CD4-positive, alpha-beta T cell (primary cell): ENCODE measurements around the gene DDTL. TPM values are rescaled to one million over a fixed set of nuclear protein-coding genes. Genes with fewer than 3 reads are reported as not detected.
"Not testable (repeated sequence)": the region's sequence is repeated elsewhere in the genome, so short reads cannot be mapped to it uniquely, and the experiment has no call there.

Source experiments
- ATAC-seq: fragments of 200-7000 bp; cut with Tn5 transposase; one replicate; pipeline ENCODE4 v1.10.0; 2022; ENCODE audit warnings: mild to moderate bottlenecking; ENCODE audit not compliant: poor library complexity
- CTCF ChIA-PET: fragments of 350-600 bp; sonication (Branson Sonifier 250); formaldehyde crosslinking; loops from one replicate; lab custom pipeline; 2021; ENCODE audit warnings: antibody characterized with exemption, inconsistent platforms; lab: Charles Lee
- POLR2A ChIA-PET: fragments of 350-600 bp; sonication (Branson Sonifier 250); formaldehyde crosslinking; loops from one replicate; lab custom pipeline; 2021; ENCODE audit warnings: antibody characterized with exemption, inconsistent platforms; lab: Charles Lee
- DNase-seq, 14 experiments: peaks; one replicate each; pipeline ENCODE4 v3.0.0-alpha.2; 2013 to 2020; ENCODE audit warnings: mixed read lengths in 2 of 14
- H3K27ac ChIP-seq, 2 donors: one replicate each; pipeline versions ENCODE4 v1.5.1 to v1.7.0; 2013; ENCODE audit warnings: low read length in 2 of 2, low read depth in 1 of 2, mild to moderate bottlenecking in 1 of 2
- H3K27me3 ChIP-seq, 2 experiments: 1 replicate in 1 of 2; 2 replicates in 1 of 2; pipeline versions ENCODE4 v1.6.1 to v1.7.0; 2013; ENCODE audit warnings: low read length in 2 of 2, control low read depth in 1 of 2, mild to moderate bottlenecking in 1 of 2, moderate library complexity in 1 of 2; ENCODE audit not compliant: insufficient read depth in 2 of 2, control insufficient read depth in 1 of 2
- H3K36me3 ChIP-seq: one replicate; pipeline ENCODE4 v1.6.1; 2013; ENCODE audit warnings: low read length, control low read depth; ENCODE audit not compliant: insufficient read depth
- H3K4me1 ChIP-seq: one replicate; pipeline ENCODE4 v1.6.1; 2013; ENCODE audit warnings: low read length, control low read depth; ENCODE audit not compliant: insufficient read depth
- H3K4me3 ChIP-seq: one replicate; pipeline ENCODE4 v1.5.1; 2013; ENCODE audit warnings: mild to moderate bottlenecking, low read length, moderate library complexity
- H3K9me3 ChIP-seq, 2 experiments: 1 replicate in 1 of 2; 2 replicates in 1 of 2; pipeline versions ENCODE4 v1.6.1 to v1.7.0; 2013; ENCODE audit warnings: low read length in 2 of 2, mild to moderate bottlenecking in 2 of 2, control low read depth in 1 of 2, moderate library complexity in 1 of 2; ENCODE audit not compliant: control insufficient read depth in 1 of 2, insufficient read depth in 1 of 2
- H3K27ac Mint-ChIP-seq: one replicate; pipeline ENCODE4 v1.8.0; 2020; ENCODE audit warnings: mixed read lengths
- H3K27me3 Mint-ChIP-seq: one replicate; pipeline ENCODE4 v1.8.0; 2021; ENCODE audit warnings: mixed read lengths
- H3K36me3 Mint-ChIP-seq: one replicate; pipeline ENCODE4 v1.8.0; 2021; ENCODE audit warnings: low read depth, mixed read lengths
- H3K4me1 Mint-ChIP-seq: one replicate; pipeline ENCODE4 v1.8.0; 2021; ENCODE audit warnings: low read depth, mixed read lengths
- H3K4me3 Mint-ChIP-seq: one replicate; pipeline ENCODE4 v1.8.0; 2020; ENCODE audit warnings: mild to moderate bottlenecking, mixed read lengths
- H3K9me3 Mint-ChIP-seq: one replicate; pipeline ENCODE4 v1.8.0; 2020; ENCODE audit warnings: mixed read lengths
- intact Hi-C, 2 experiments: fragments of 100-400 bp; cut with DNase I in 1 of 2; cut with micrococcal nuclease in 1 of 2; formaldehyde crosslinking; loops; one replicate each; pipeline versions ENCODE4 v1.15.1 to v1.9.0; 2023 to 2025; cut with DNase I, micrococcal nuclease
- total RNA-seq, 174 experiments: library from RNA in 2 of 174; stranded (reverse) in 2 of 174; gene quantifications; one replicate each; pipeline ENCODE4 v1.2.3 and lab custom pipeline; 2021 to 2026

The DDTL gene
- total RNA-seq, 2 experiments from 2014 or later: 3.5 to 3.8 TPM

DNA sequence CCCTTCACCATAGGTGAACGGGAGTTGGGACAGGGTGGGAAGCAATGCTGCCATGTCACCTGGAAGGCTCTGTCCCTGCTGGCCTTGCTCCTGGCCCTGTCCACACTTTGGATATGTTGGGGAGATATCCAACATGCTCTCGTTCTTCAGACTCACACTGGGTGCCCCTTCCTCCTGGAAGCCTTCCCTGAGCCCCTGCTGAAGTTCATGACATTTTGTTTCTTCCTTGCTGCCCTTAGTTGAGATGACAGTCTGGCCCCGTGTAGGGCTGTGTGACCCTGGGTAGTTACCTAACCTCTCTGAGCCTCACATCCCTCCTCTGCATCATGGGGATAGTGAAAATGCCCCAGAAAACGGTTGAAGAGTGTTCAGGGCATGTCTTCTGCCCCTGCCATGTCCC lies 13.2 kb upstream of the DDTL start:
- ATAC-seq, H3K9me3 Mint-ChIP-seq, H3K9me3 ChIP-seq, H3K36me3 Mint-ChIP-seq, DNase-seq, H3K27ac Mint-ChIP-seq, H3K4me3 Mint-ChIP-seq, H3K4me1 Mint-ChIP-seq, H3K4me1 ChIP-seq, H3K27ac ChIP-seq, H3K27me3 ChIP-seq, H3K27me3 Mint-ChIP-seq, H3K4me3 ChIP-seq, CTCF ChIA-PET, H3K36me3 ChIP-seq: not testable (repeated sequence)
- POLR2A ChIA-PET: interaction anchor here (0.5 kb wide), 1 partner anchor 331 kb away, joined by 3 read pairs; no protein-coding TSS in a partner anchor
- intact Hi-C loops: loop anchor here in 1 of 2 experiments (5.0 kb wide), 2 partner anchors 54 to 91 kb away; partner anchors contain the start of gene GSTT4

GRCh38 chr22:23954193-23954990 lies 12.3 kb upstream of the DDTL start:
- intact Hi-C loops: loop anchor here in 1 of 2 experiments (5.0 kb wide), 2 partner anchors 53 to 92 kb away; partner anchors contain the start of gene GSTT4
- DNase-seq, H3K4me3 ChIP-seq, CTCF ChIA-PET, H3K4me3 Mint-ChIP-seq, H3K4me1 Mint-ChIP-seq, H3K27ac ChIP-seq, H3K9me3 Mint-ChIP-seq, POLR2A ChIA-PET, H3K27me3 Mint-ChIP-seq, H3K27me3 ChIP-seq, H3K9me3 ChIP-seq, ATAC-seq, H3K27ac Mint-ChIP-seq, H3K36me3 ChIP-seq, H3K4me1 ChIP-seq, H3K36me3 Mint-ChIP-seq: not testable (repeated sequence)

DNA sequence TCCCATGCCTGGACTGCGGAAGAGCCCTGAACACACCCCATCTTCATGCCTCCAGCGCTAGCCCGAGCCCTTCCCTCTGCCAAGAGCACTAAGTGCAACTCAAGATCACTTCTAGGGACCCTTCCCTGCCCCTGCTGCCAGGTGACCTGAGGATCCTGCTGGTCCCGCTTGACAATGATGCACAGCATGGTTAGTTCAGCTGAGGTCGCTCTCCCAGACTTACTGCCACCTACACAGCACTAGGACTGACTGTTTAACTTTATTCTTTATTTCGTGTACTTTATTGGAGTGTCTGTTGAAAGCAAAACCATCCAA lies 11.7 kb upstream of the DDTL start:
- H3K36me3 Mint-ChIP-seq, H3K36me3 ChIP-seq, H3K27ac ChIP-seq, H3K4me1 ChIP-seq, H3K4me1 Mint-ChIP-seq, ATAC-seq, H3K9me3 ChIP-seq, H3K27me3 Mint-ChIP-seq, H3K9me3 Mint-ChIP-seq, H3K27me3 ChIP-seq, H3K4me3 ChIP-seq, CTCF ChIA-PET, H3K27ac Mint-ChIP-seq, H3K4me3 Mint-ChIP-seq, POLR2A ChIA-PET, DNase-seq: not testable (repeated sequence)
- intact Hi-C loops: loop anchor here in 1 of 2 experiments (5.0 kb wide), 3 partner anchors 52 to 413 kb away; partner anchors contain the start of gene GSTT4

- intact Hi-C loops: loop anchor here in 1 of 2 experiments (5.0 kb wide), 1 partner anchor 414 kb away; no protein-coding TSS in a partner anchor
- H3K27me3 Mint-ChIP-seq, POLR2A ChIA-PET, ATAC-seq, H3K4me3 ChIP-seq, H3K4me1 Mint-ChIP-seq, H3K9me3 ChIP-seq, H3K4me3 Mint-ChIP-seq, DNase-seq, H3K36me3 Mint-ChIP-seq, H3K27ac ChIP-seq, H3K4me1 ChIP-seq, H3K9me3 Mint-ChIP-seq, H3K27ac Mint-ChIP-seq, H3K36me3 ChIP-seq, H3K27me3 ChIP-seq: not testable (repeated sequence)
- CTCF ChIA-PET: interaction anchor here (0.6 to 1.3 kb wide), 3 partner anchors 96 to 219 kb away, joined by 3 to 6 read pairs (median 3); no protein-coding TSS in a partner anchor
These were observed 10.8 kb upstream of the DDTL start for GRCh38 chr22:23955886-23956285.
